ENCODE data around the gene SCRT2. TPM values are rescaled to one million over a fixed set of nuclear protein-coding genes. Genes with fewer than 3 reads are reported as not detected.

Gene SCRT2
- total and polyA plus RNA-seq, 4 donors = not detected

DNA sequence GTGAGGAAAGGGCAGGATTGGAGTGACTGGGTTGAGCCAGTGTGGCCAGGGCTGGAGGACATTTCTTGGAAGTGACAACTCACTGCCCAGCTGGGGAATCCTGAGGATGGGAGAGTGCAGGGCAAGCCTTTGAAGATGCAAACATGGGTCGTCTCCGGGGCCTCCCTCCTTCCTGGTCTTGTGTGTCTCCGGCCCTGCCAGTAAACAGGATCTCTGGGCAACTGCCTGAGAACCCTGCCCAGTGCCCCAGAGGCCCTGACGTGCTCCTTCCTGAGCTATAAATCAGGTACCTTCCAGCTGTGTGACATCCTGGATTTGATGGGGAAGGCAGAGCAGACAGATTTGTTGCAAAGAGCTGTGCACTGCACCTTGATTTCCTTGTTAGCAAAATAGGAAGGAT is 52.6 kb downstream of the SCRT2 start:
- H3K9ac ChIP-seq (ENCODE audit: insufficient read depth in 1 of 2, low read length in 2 of 2) = no peak overlapping the region
- TF ChIP-seq, protein P1, sequence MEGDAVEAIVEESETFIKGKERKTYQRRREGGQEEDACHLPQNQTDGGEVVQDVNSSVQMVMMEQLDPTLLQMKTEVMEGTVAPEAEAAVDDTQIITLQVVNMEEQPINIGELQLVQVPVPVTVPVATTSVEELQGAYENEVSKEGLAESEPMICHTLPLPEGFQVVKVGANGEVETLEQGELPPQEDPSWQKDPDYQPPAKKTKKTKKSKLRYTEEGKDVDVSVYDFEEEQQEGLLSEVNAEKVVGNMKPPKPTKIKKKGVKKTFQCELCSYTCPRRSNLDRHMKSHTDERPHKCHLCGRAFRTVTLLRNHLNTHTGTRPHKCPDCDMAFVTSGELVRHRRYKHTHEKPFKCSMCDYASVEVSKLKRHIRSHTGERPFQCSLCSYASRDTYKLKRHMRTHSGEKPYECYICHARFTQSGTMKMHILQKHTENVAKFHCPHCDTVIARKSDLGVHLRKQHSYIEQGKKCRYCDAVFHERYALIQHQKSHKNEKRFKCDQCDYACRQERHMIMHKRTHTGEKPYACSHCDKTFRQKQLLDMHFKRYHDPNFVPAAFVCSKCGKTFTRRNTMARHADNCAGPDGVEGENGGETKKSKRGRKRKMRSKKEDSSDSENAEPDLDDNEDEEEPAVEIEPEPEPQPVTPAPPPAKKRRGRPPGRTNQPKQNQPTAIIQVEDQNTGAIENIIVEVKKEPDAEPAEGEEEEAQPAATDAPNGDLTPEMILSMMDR (IDR thresholded peaks at IDR 0.05; ENCODE audit: control extremely low read depth, extremely low read depth) = no peak
- DNase-seq (no peak), ATAC-seq (ENCODE audit: insufficient read depth, low FRiP score) (no peak)
- no peaks in the 10 kb centered on the region for H3K4me1 ChIP-seq (ENCODE audit: control insufficient read depth in 5 of 5, insufficient read depth in 5 of 5, low read length in 5 of 5)
- peaks cover 0 to 10% (median 5%) of the 10 kb centered on the region in 4 donors for H3K9me3 ChIP-seq (ENCODE audit: control insufficient read depth in 4 of 4, insufficient read depth in 3 of 4, low read length in 3 of 4)
- WGBS, 2 donors = 14 to 15% methylated on average over 4 of the region's 4 CpGs
- no peak overlapping the region for H3K4me3 ChIP-seq
- H3K36me3 ChIP-seq (ENCODE audit: control insufficient read depth in 4 of 4, insufficient read depth in 4 of 4, low read length in 4 of 4) = no peaks in the 10 kb centered on the region
- no peak overlapping the region for H3K27ac ChIP-seq (ENCODE audit: low read depth in 1 of 2, low read length in 1 of 2)
- H3K27me3 ChIP-seq (ENCODE audit: control insufficient read depth in 3 of 3, insufficient read depth in 3 of 3, low read length in 2 of 3) = peaks cover 0 to 15% (median 11%) of the 10 kb centered on the region in 3 donors

GRCh38 chr20:622161-622560 is 53.4 kb downstream of the SCRT2 start:
- Histone ChIP-seq H3K4me3 (no peak overlapping the region), H3K9me3 (ENCODE audit: control insufficient read depth in 4 of 4, insufficient read depth in 3 of 4, low read length in 3 of 4) (peaks cover 0 to 13% (median 5%) of the 10 kb centered on the region in 4 donors), H3K9ac (ENCODE audit: insufficient read depth in 1 of 2, low read length in 2 of 2) (no peak overlapping the region), H3K27me3 (ENCODE audit: control insufficient read depth in 3 of 3, insufficient read depth in 3 of 3, low read length in 2 of 3) (peaks cover 0 to 15% (median 11%) of the 10 kb centered on the region in 3 donors), H3K4me1 (ENCODE audit: control insufficient read depth in 5 of 5, insufficient read depth in 5 of 5, low read length in 5 of 5) (no peaks in the 10 kb centered on the region), H3K36me3 (ENCODE audit: control insufficient read depth in 4 of 4, insufficient read depth in 4 of 4, low read length in 4 of 4) (no peaks in the 10 kb centered on the region), H3K27ac (ENCODE audit: low read depth in 1 of 2, low read length in 1 of 2) (no peak overlapping the region)
- DNase-seq (no peak), ATAC-seq (ENCODE audit: insufficient read depth, low FRiP score) (no peak)
- WGBS, 2 donors = 76 to 79% methylated on average over 7 of the region's 7 CpGs
- TF ChIP-seq, protein P1 (IDR thresholded peaks at IDR 0.05; ENCODE audit: control extremely low read depth, extremely low read depth) = no peak

DNA sequence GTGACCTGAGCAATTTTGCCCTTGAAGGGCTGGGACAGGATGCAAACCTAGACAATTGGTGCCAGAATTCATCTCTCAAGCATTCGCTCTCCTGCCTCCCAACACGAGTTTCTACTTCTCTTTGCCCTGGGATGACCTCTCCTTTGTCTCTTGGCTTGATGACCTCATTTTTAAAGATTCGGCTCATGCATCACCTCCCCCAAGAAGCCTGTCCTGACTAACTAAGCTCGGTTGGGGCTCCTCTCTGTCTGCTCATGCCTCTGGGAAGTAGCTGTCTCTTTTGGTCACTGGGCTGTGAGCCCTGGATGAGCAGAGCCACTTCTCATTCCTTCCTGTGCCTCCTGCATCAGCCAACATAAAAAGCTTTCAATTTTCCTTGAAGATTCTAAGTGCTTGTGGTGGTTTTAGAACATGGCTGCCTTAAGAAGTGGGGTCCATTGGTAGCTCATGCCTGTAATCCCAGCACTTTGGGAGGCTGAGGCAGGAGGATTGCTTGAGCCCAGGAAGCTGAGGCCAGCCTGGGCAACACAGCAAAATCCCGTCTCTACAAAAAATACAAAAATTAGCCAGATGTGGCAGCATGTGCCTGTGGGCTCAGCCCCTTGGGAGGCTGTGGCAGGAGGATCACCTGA is 54.4 kb downstream of the SCRT2 start:
- Histone ChIP-seq H3K4me1 (ENCODE audit: control insufficient read depth in 5 of 5, insufficient read depth in 5 of 5, low read length in 5 of 5) (no peaks in the 10 kb centered on the region), H3K9ac (ENCODE audit: insufficient read depth in 1 of 2, low read length in 2 of 2) (no peak overlapping the region), H3K9me3 (ENCODE audit: control insufficient read depth in 4 of 4, insufficient read depth in 3 of 4, low read length in 3 of 4) (peaks cover 0 to 13% (median 5%) of the 10 kb centered on the region in 4 donors), H3K27me3 (ENCODE audit: control insufficient read depth in 3 of 3, insufficient read depth in 3 of 3, low read length in 2 of 3) (peaks cover 0 to 15% (median 11%) of the 10 kb centered on the region in 3 donors), H3K36me3 (ENCODE audit: control insufficient read depth in 4 of 4, insufficient read depth in 4 of 4, low read length in 4 of 4) (no peaks in the 10 kb centered on the region), H3K27ac (ENCODE audit: low read depth in 1 of 2, low read length in 1 of 2) (no peak overlapping the region), H3K4me3 (no peak overlapping the region)
- DNase-seq (no peak), ATAC-seq (ENCODE audit: insufficient read depth, low FRiP score) (no peak)
- 46 to 60% methylated on average over 5 of the region's 5 CpGs for WGBS, 2 donors
- TF ChIP-seq, protein P1 (IDR thresholded peaks at IDR 0.05; ENCODE audit: control extremely low read depth, extremely low read depth) = no peak

DNA sequence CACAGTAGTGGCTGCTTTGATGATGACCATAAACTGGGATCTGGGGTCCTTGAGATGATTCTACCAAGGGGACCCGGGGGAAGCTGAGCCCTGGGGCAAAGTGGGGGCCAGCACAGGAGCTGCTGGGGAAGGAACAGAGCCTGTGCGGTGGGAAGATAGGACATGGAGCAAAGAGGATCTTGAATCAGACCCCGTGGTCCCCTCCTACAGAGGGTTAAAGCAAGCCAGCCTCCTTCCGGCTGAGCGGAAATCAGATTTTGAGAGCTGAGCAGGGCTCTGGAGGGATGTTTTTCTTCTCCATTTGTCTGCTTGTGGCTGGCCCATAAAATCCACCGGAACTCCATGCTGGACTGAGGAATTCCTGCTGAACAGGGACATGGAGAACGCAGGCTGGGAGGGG is 55.4 kb downstream of the SCRT2 start:
- H3K9me3 ChIP-seq (ENCODE audit: control insufficient read depth in 4 of 4, insufficient read depth in 3 of 4, low read length in 3 of 4) = peaks cover 0 to 10% (median 3%) of the 10 kb centered on the region in 4 donors
- 33 to 37% methylated on average over 7 of the region's 7 CpGs for WGBS, 2 donors
- H3K27me3 ChIP-seq (ENCODE audit: control insufficient read depth in 3 of 3, insufficient read depth in 3 of 3, low read length in 2 of 3) = peaks cover 0 to 15% (median 11%) of the 10 kb centered on the region in 3 donors

More for the DNA sequence above, 55.4 kb downstream of the SCRT2 start:
- Histone ChIP-seq H3K4me3 (no peak overlapping the region), H3K27ac (ENCODE audit: low read depth in 1 of 2, low read length in 1 of 2) (no peak overlapping the region), H3K4me1 (ENCODE audit: control insufficient read depth in 5 of 5, insufficient read depth in 5 of 5, low read length in 5 of 5) (no peaks in the 10 kb centered on the region), H3K9ac (ENCODE audit: insufficient read depth in 1 of 2, low read length in 2 of 2) (no peak overlapping the region), H3K36me3 (ENCODE audit: control insufficient read depth in 4 of 4, insufficient read depth in 4 of 4, low read length in 4 of 4) (no peaks in the 10 kb centered on the region)
- no peak for DNase-seq
- ATAC-seq (ENCODE audit: insufficient read depth, low FRiP score) = no peak
- TF ChIP-seq, protein P1 (IDR thresholded peaks at IDR 0.05; ENCODE audit: control extremely low read depth, extremely low read depth) = no peak

Measured in lung (tissue), 12 donors.